Ishikawa (cell line): ENCODE results near the gene FBXW8.

Experiments used
- CEBPB ChIP-seq: IDR thresholded peaks from 2 replicates; pipeline ENCODE4 v1.6.1; 2012
- CREB1 ChIP-seq: IDR thresholded peaks from 2 replicates; pipeline ENCODE4 v1.6.1; 2012; ENCODE audit warnings: low read depth
- EGR1 ChIP-seq: IDR thresholded peaks from 2 replicates; pipeline ENCODE4 v1.6.1; 2012
- EP300 ChIP-seq: IDR thresholded peaks from 2 replicates; pipeline ENCODE4 v1.6.1; 2012; ENCODE audit warnings: borderline replicate concordance
- FOXM1 ChIP-seq: IDR thresholded peaks from 2 replicates; pipeline ENCODE4 v1.6.1; 2012; ENCODE audit warnings: low read depth, borderline replicate concordance
- MAX ChIP-seq: IDR thresholded peaks from 2 replicates; pipeline ENCODE4 v1.6.1; 2012
- NFIC ChIP-seq: IDR thresholded peaks from 2 replicates; pipeline ENCODE4 v1.6.1; 2012
- RAD21 ChIP-seq: IDR thresholded peaks from 2 replicates; pipeline ENCODE4 v1.6.1; 2012; ENCODE audit warnings: low read depth
- REST ChIP-seq: IDR thresholded peaks from 2 replicates; pipeline ENCODE4 v1.6.1; 2012; ENCODE audit warnings: low read depth, mild to moderate bottlenecking
- TAF1 ChIP-seq: IDR thresholded peaks from 2 replicates; pipeline ENCODE4 v1.6.1; 2012; ENCODE audit warnings: low read depth, mild to moderate bottlenecking
- TCF12 ChIP-seq: IDR thresholded peaks from 2 replicates; pipeline ENCODE4 v1.6.1; 2012; ENCODE audit warnings: low read depth
- TEAD4 ChIP-seq: IDR thresholded peaks from 2 replicates; pipeline ENCODE4 v1.6.1; 2012
- USF1 ChIP-seq: IDR thresholded peaks from 2 replicates; pipeline ENCODE4 v1.6.1; 2012
- YY1 ChIP-seq: IDR thresholded peaks from 2 replicates; pipeline ENCODE4 v1.6.1; 2012; ENCODE audit warnings: low read depth
- ZBTB7A ChIP-seq: IDR thresholded peaks from 2 replicates; pipeline ENCODE4 v1.6.1; 2012; ENCODE audit warnings: low read depth

Gene FBXW8

GRCh38 chr12:116996093-116996492 is 85.3 kb downstream of the FBXW8 start:
- TF ChIP-seq MAX (no peak), EGR1 (no peak)

GRCh38 chr12:116996621-116997020 is 85.9 kb downstream of the FBXW8 start:
- TF ChIP-seq EP300 (no peak), TEAD4 (no peak), NFIC (no peak), MAX (no peak), ZBTB7A (no peak)

GRCh38 chr12:116999066-116999465 is 88.3 kb downstream of the FBXW8 start:
- no peak for TF ChIP-seq TCF12
- TF ChIP-seq TEAD4: no peak
- no peak for TF ChIP-seq MAX
- TF ChIP-seq YY1: no peak
- TF ChIP-seq FOXM1: no peak
- TF ChIP-seq USF1: no peak
- TF ChIP-seq EGR1: no peak
- no peak for TF ChIP-seq EP300
- TF ChIP-seq ZBTB7A: no peak

- TF ChIP-seq NFIC (no peak), EGR1 (no peak), MAX (no peak), CREB1 (no peak), TEAD4 (no peak), ZBTB7A (no peak), CEBPB (no peak)
Observed at GRCh38 chr12:117000316-117000715, 89.6 kb downstream of the FBXW8 start.

GRCh38 chr12:117002051-117002817 is 91.5 kb downstream of the FBXW8 start:
- TF ChIP-seq TCF12 (no peak), EP300 (no peak), MAX (no peak), RAD21 (no peak), NFIC (no peak)

GRCh38 chr12:117003883-117004404 is 93.2 kb downstream of the FBXW8 start:
- no peak for TF ChIP-seq EGR1
- no peak for TF ChIP-seq YY1
- no peak for TF ChIP-seq NFIC
- TF ChIP-seq TCF12: no peak
- no peak for TF ChIP-seq MAX

- TF ChIP-seq EP300 (no peak), USF1 (no peak), EGR1 (no peak), REST (no peak), TCF12 (no peak), YY1 (no peak), TEAD4 (no peak), MAX (no peak), ZBTB7A (no peak), CREB1 (no peak), RAD21 (no peak), NFIC (no peak), CEBPB (no peak), FOXM1 (no peak), TAF1 (no peak)
Observed at GRCh38 chr12:117005417-117006046, 94.8 kb downstream of the FBXW8 start.
